ENCODE results near the gene PTH2.
"Not testable (repeated sequence)": the region's sequence is repeated elsewhere in the genome, so short reads cannot be mapped to it uniquely, and the experiment has no call there.

The PTH2 gene, protein sequence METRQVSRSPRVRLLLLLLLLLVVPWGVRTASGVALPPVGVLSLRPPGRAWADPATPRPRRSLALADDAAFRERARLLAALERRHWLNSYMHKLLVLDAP

DNA sequence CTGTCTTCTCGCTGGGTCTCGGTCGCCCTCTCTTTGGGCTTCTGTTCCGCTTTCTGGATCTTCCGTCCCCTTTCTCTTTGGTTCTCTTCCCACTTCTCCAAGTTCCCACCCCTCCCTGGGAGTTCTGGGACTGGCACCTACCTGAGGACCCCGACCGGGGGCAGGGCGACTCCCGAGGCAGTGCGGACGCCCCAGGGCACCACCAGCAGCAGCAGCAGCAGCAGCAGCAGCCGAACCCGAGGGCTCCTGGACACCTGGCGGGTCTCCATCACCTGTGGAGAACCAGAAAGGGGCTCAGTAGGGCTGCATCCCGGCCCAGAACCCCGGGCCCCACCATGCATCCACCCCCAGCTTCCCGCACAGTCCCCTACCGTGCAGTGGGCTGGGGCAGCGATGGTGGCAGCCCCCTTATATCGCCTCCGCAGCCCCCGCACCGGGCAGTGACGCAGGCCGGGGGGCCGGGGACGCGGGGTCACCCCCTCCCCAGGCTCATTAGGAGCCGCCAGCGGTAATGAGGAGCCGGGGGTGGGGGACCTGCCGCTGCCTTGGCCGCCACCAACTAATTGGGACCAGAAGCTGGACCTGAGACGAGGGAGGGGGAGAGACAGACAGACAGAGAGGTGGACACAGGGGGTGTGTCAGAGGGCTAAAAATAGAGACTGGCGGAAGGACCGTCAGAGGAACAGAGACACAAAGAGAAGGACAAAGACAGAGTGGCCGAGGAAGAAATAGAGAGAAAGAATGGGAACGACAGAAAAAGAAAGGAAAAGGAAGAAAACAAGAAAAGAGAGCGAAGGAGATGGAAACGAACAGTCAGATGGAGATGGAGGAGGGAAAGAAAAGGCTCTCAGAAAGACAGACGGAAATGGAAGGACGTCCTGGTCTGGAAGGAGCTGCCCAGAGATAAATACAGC is at the start of gene PTH2:
Gene PTH2 (minus strand): TSS at position 371 of the 914 bp plus-strand sequence. CDS start 102 bp downstream, at position 269.
- no peak for DNase-seq (ENCODE audit: low read depth)

GRCh38 chr19:49472936-49473335 is 49.7 kb upstream of the PTH2 start:
- DNase-seq (ENCODE audit: low read depth), result no peak

GRCh38 chr19:49470615-49470978 is 47.4 kb upstream of the PTH2 start:
- DNase-seq (ENCODE audit: low read depth), result no peak

- DNase-seq (ENCODE audit: low read depth), result no peak
Measured at GRCh38 chr19:49469828-49470614, 46.8 kb upstream of the PTH2 start.

DNA sequence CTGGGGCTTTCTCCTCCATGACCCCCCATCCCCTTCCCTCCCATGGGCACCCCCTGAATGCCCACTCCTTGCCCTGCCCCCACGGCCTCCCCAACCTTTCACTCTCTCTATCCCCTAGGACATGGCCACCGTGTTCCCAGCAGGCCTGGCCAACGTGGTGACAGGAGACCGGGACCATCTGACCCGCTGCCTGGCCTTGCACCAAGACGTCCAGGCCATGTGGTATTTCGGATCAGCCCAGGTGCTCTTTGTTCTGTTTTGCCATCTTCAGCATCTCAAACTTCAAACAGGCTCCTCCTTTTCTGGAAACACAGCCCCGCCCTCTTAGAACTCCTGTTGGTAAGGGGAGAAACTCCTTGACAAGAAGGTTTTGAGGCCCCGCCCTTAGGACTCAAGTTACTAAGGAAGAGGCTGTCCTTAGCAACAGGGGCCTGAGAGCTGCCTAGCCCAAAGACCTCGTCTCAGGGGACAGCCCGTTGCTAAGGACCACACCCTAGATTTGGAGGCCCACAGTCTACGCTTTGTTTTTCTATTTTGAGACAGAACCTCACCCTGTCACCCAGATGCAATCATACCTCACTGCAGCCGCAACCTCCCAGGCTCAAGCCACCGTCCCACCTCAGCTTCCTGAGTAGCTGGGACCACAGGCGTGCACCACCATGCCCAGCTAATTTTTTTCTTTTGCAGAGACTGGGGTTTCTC is 45.7 kb upstream of the PTH2 start:
- DNase-seq (ENCODE audit: low read depth), result peak; percentile 84

DNA sequence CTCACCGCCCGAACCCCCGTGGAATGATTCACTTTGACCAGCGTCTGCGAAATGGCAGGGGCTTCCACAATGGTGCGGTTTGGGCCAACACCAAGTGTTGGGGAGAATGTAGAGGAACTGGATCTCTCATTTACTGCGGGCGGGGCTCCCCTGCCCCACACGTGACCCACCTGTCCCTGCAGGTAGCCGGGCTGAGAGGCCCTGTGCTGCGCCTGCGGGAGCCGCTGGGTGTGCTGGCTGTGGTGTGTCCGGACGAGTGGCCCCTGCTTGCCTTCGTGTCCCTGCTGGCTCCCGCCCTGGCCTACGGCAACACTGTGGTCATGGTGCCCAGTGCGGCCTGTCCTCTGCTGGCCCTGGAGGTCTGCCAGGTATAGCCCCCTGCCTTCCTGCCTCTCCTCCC is 45.0 kb upstream of the PTH2 start:
- DNase-seq (ENCODE audit: low read depth), result no peak

DNA sequence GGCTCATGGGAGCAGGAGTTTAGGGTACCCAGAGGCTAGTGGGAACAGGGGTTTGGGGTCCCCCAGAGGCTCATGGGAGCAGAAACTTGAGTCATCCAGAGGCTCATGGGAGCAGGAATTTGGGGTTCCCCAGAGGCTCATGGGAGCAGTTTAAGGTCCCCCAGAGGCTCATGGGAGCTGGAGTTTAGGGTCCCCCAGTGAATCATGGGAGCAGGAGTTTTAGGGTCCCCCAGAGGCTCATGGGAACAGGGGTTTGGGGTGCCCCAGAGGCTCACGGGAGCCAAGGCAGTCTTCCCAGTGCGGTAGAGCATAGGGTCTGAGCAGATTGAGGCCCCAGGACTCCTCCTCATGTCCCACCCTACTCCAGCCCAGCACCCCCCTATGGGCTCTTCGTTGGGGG is 42.1 kb upstream of the PTH2 start:
- no peak for DNase-seq (ENCODE audit: low read depth)

DNA sequence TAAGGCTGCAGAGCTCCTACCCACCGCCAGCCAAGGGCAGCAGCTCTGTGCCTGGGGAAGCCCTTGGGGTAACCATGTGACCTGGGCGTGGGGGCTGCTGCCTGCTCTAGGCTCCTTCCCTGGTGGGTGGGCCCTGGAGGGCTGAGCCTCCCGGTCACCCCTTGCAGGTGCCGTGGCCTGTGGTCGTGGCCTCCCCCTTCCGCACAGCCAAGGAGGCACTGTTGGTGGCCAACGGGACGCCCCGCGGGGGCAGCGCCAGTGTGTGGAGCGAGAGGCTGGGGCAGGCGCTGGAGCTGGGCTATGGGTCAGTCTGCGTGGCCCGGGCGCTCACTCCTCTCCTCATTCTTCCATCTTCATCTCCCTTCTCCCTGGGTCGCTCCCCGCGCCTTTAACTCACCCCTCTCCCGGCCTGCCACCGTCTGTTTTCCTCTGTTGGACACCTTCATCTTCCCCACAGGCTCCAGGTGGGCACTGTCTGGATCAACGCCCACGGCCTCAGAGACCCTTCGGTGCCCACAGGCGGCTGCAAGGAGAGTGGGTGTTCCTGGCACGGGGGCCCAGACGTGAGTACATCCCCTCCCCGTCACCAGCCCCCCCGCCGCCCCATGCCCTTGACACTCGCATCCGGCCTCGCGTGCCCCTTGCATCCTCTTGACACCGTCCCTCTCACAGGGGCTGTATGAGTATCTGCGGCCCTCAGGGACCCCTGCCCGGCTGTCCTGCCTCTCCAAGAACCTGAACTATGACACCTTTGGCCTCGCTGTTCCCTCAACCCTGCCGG is 40.9 kb upstream of the PTH2 start:
- no peak for DNase-seq (ENCODE audit: low read depth)

DNA sequence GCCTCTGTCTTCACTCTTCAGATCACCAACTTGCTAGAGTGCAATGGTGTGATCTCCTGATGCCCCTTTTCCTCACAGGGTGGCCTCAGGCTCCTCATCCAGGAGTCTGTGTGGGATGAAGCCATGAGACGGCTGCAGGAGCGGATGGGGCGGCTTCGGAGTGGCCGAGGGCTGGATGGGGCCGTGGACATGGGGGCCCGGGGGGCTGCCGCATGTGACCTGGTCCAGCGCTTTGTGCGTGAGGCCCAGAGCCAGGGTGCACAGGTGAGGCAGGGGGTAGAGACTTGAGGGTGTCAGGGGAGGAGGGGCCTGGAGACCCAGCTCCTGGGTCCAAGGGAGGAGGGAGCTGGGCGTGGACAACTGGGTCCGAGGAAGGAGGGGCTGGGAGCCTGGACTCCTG is 39.3 kb upstream of the PTH2 start:
- no peak for DNase-seq (ENCODE audit: low read depth)

DNA sequence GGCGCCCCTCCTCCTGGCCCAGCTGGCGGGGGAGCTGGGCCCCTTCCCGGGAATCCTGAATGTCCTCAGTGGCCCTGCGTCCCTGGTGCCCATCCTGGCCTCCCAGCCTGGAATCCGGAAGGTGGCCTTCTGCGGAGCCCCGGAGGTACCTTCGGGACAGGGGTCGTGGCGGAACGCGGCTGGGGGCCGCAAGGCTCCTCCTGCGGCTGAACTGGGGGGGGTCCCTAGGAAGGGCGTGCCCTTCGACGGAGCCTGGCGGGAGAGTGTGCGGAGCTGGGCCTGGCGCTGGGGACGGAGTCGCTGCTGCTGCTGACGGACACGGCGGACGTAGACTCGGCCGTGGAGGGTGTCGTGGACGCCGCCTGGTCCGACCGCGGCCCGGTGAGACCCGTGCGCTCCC is 38.4 kb upstream of the PTH2 start:
- DNase-seq (ENCODE audit: low read depth), result no peak

DNA sequence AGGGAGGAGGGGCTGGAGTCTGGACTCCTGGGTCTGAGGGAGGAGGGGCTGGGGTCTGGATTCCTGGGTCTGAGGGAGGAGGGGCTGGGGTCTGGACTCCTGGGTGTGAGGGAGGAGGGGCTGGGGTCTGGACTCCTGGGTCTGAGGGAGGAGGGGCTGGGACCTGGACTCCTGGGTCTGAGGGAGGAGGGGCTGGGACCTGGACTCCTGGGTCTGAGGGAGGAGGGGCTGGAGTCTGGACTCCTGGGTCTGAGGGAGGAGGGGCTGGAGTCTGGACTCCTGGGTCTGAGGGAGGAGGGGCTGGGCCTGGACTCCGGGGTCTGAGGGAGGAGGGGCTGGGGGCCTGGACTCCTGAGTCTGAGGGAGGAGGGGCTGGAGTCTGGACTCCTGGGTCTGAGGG is 37.9 kb upstream of the PTH2 start:
- not testable (repeated sequence) for DNase-seq (ENCODE audit: low read depth)

DNA sequence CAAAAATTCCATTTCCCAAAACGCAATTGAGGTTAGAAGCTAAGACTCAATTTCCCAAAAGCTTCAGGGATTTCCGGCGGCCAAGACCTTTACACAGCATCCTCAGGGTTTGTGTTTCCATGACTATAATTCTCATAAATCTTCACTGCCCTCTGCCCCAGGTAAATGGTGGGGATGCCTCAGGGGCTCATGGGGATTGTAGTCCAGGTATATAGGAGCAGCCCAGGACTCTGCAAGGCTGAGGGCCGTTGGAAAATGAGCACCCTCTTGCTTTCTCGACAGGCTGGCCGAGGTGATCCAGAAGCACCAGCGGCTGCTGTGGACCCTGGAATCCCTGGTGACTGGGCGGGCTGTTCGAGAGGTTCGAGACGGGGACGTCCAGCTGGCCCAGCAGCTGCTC is 36.1 kb upstream of the PTH2 start:
- DNase-seq (ENCODE audit: low read depth), result no peak

DNA sequence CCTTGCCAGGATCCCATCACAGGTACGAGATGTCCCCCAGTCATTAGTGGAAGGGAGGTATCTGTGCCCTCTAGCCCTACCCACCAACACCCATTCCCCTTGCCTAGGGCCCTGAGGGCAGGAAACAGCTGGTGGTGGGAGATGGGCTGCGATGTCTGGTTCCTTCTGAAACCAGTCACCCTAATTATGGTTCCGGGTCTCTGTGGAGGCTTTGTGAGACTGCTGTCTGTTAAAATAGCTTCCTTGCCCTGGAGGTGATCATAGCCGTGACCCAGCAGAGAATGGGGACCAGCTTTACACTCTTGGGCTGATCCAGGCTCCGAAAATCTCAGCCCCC is 35.3 kb upstream of the PTH2 start:
- no peak for DNase-seq (ENCODE audit: low read depth)

DNA sequence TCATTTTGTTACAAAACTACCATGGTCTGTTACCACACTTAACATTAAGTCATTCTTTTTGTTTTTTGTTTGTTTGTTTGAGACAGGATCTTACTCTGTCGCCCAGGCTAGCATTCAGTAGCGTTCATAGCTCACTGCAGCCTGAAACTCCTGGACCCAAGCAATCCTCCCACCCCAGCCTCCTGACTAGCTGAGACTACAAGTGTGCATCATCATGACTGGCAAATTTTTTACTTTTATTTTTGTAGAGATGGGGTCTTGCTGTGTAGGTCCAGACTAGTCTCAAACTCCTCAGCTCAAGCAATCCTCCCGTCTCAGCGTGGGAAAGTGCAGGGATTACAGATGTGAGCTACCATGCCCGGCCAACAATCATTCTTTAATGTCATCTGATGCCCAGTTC is 33.1 kb upstream of the PTH2 start:
- DNase-seq (ENCODE audit: low read depth), result peak; percentile 81

DNA sequence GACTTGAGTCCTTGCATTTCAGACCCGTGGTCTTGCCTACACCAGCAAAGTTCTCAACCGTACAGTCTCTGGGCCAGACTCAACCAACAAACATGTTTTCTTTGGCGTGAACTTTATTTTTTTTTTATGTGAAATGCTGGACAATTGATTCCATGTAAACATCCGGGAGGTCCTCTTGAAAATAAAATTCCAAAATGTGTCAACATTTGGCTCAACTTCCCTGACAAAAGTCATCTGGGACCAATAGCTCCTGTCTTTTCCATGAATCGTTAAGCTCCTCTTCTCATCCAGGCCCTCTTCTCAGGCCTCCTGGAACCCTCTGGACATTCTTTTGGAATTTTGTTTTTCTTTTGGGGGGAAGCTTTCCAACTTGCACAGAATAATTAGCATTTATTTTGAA is 32.5 kb upstream of the PTH2 start:
- DNase-seq (ENCODE audit: low read depth), result peak; percentile 91

DNA sequence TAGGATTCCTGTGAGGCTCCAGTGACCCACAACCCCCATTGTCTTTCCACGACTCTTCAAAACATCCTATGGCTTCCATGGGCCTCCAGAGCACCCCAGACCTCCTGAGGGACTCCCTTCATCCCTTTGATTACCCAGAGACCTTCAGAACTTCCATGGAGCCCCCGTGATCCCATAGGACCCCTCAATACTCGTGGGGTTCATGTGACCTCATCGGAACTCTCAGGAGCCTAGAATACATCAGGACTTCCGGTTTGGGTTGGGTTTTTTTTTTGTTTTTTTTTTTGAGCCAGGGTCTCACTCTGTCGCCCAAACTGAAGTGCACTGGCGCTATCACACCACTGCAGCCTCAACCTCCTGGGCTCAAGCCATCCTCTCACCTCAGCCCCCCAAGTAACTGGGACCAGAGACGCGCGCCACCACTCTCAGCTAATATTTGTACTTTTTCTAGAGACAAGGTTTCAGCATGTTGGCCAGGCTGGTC is 30.6 kb upstream of the PTH2 start:
- no peak for DNase-seq (ENCODE audit: low read depth)

- peak; percentile 98 for DNase-seq (ENCODE audit: low read depth)
Measured at GRCh38 chr19:49453013-49453756, 29.9 kb upstream of the PTH2 start, which contains the start of gene ALDH16A1. TSS of gene ALDH16A1 (plus strand) at chr19:49453225. CDS start at chr19:49453332, 107 bp downstream.

- peak; percentile 99 for DNase-seq (ENCODE audit: low read depth)
Measured at GRCh38 chr19:49451430-49452181, 28.4 kb upstream of the PTH2 start, which contains the start of gene PIH1D1. TSS of gene PIH1D1 (minus strand) at chr19:49451814. CDS start at chr19:49451574, 240 bp downstream.

DNA sequence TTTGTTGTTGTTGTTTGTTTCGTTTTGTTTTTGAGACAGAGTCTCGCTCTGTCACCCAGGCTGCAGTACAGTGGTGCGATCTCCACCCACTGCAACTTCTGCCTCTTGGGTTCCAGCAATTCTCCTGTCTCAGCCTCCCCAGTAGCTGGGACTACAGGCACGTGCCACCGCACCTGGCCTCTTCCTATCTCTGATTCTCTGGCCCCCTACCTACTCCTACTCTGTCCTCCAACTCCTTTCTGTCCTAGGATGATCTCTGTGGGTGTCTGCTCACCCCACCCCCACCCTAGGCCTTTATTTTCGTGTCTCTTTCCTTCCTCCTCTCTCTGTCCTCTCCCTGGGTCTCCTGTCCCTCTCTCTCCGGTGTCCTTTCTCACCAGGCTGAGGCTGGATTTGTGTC is 27.2 kb upstream of the PTH2 start:
- DNase-seq (ENCODE audit: low read depth), result no peak

DNA sequence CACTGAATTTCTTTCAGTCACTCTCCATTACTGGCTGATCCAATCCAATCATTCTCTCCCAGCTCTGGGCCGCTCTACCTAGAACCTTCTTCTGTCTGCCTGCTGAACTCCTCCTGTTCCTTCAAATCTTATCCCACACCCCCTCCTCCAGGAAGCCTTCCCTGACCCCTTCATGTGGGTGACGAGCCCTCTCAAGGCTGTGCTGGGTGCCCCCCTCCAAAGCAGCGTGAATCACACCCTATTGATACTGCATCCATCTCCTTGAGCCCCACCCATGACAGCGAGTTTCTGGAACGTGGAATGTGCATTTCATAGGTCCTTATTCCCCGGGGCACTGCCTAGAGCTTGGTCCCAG is 25.2 kb upstream of the PTH2 start:
- DNase-seq (ENCODE audit: low read depth), result no peak

Data from fibroblast of gingiva (primary cell).